Gastroesophageal sphincter (tissue), 3 donors: Measurements from ENCODE around the gene HSPA12A.

Experiments
- EP300 ChIP-seq: sonication (generic); formaldehyde crosslinking; IDR thresholded peaks from one replicate; pipeline ENCODE4 v1.6.1; 2017; ENCODE audit warnings: antibody characterized with exemption, mild to moderate bottlenecking
- POLR2A ChIP-seq, 2 donors: fragments of 450-650 bp; IDR thresholded peaks; one replicate each; pipeline ENCODE4 v1.6.1; 2017; ENCODE audit warnings: antibody characterized with exemption in 2 of 2, mild to moderate bottlenecking in 2 of 2, moderate library complexity in 1 of 2
- POLR2AphosphoS5 ChIP-seq: sonication (generic); formaldehyde crosslinking; IDR thresholded peaks from one replicate; pipeline ENCODE4 v1.6.1; 2017; ENCODE audit warnings: antibody characterized with exemption
- TF ChIP-seq, protein P1 (sequence below), 4 experiments: fragments of 200-600 bp in 2 of 4; fragments of 450-650 bp in 2 of 4; sonication (generic) in 1 of 4; IDR thresholded peaks; one replicate each; pipeline ENCODE4 v1.5.1; 2017 to 2019; ENCODE audit warnings: antibody characterized with exemption in 4 of 4, mild to moderate bottlenecking in 2 of 4, moderate library complexity in 2 of 4

DNA sequence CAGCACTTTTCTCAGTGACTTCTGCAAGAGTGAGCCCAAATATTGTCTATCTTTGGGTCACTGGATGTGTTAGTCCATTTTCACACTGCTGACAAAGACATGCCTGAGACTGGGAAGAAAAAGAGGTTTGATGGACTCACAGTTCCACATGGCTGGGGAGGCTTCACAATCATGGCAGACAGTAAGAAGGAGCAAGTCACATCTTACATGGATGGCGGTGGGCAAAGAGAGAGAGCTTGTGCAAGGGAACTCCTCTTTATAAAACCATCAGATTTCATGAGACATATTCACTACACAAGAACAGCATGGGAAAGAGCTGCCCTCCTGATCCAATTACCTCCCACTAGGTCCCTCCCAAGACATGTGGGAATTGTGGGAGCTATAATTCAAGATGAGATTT is 6.1 kb upstream of the HSPA12A start:
- TF ChIP-seq, protein P1, sequence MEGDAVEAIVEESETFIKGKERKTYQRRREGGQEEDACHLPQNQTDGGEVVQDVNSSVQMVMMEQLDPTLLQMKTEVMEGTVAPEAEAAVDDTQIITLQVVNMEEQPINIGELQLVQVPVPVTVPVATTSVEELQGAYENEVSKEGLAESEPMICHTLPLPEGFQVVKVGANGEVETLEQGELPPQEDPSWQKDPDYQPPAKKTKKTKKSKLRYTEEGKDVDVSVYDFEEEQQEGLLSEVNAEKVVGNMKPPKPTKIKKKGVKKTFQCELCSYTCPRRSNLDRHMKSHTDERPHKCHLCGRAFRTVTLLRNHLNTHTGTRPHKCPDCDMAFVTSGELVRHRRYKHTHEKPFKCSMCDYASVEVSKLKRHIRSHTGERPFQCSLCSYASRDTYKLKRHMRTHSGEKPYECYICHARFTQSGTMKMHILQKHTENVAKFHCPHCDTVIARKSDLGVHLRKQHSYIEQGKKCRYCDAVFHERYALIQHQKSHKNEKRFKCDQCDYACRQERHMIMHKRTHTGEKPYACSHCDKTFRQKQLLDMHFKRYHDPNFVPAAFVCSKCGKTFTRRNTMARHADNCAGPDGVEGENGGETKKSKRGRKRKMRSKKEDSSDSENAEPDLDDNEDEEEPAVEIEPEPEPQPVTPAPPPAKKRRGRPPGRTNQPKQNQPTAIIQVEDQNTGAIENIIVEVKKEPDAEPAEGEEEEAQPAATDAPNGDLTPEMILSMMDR (IDR thresholded peaks at IDR 0.05) = no peak
- TF ChIP-seq POLR2A (IDR thresholded peaks at IDR 0.05) = no peak
- TF ChIP-seq POLR2AphosphoS5 = no peak
- no peak for TF ChIP-seq EP300
